Skeletal muscle cell (primary cell): Measurements from ENCODE around the gene OPA1.

Experiments used
- DNase-seq: peaks from one replicate; pipeline ENCODE4 v3.0.0-alpha.2; 2010; ENCODE audit warnings: low read depth
- H3K4me3 ChIP-seq: 2 replicates; pipeline ENCODE4 v1.5.1; 2011; ENCODE audit warnings: low read depth, mild to moderate bottlenecking, control low read depth, low read length, moderate library complexity

OPA1 gene

GRCh38 chr3:193688834-193689714 is 96.1 kb downstream of the OPA1 start:
- no peak for DNase-seq
- H3K4me3 ChIP-seq: no peak overlapping the region

GRCh38 chr3:193693774-193694173 is 100.8 kb downstream of the OPA1 start:
- H3K4me3 ChIP-seq: no peak overlapping the region
- no peak for DNase-seq

GRCh38 chr3:193701953-193702635 is 109.1 kb downstream of the OPA1 start:
- DNase-seq: no peak
- H3K4me3 ChIP-seq: no peak overlapping the region

GRCh38 chr3:193702967-193703366 is 110.0 kb downstream of the OPA1 start:
- H3K4me3 ChIP-seq: no peak overlapping the region
- peak; percentile 8 for DNase-seq

- H3K4me3 ChIP-seq: no peak overlapping the region
- no peak for DNase-seq
Observed at GRCh38 chr3:193704431-193704830, 111.4 kb downstream of the OPA1 start.

- no peak for DNase-seq
Observed at GRCh38 chr3:193708270-193708669, 115.3 kb downstream of the OPA1 start.

GRCh38 chr3:193710286-193711165 is 117.5 kb downstream of the OPA1 start:
- DNase-seq: no peak

More at GRCh38 chr3:193708270-193708669, 115.3 kb downstream of the OPA1 start:
- no peak overlapping the region for H3K4me3 ChIP-seq

GRCh38 chr3:193711166-193711485 is 118.1 kb downstream of the OPA1 start:
- DNase-seq: no peak
- H3K4me3 ChIP-seq: no peak overlapping the region

More at GRCh38 chr3:193710286-193711165, 117.5 kb downstream of the OPA1 start:
- no peak overlapping the region for H3K4me3 ChIP-seq

GRCh38 chr3:193711523-193711963 is 118.5 kb downstream of the OPA1 start:
- DNase-seq: no peak
- no peak overlapping the region for H3K4me3 ChIP-seq

GRCh38 chr3:193711964-193712598 is 119.1 kb downstream of the OPA1 start:
- no peak overlapping the region for H3K4me3 ChIP-seq
- no peak for DNase-seq

GRCh38 chr3:193712938-193713337 is 119.9 kb downstream of the OPA1 start:
- DNase-seq: no peak
- H3K4me3 ChIP-seq: no peak overlapping the region

- no peak overlapping the region for H3K4me3 ChIP-seq
Observed at GRCh38 chr3:193714523-193715137, 121.6 kb downstream of the OPA1 start.

GRCh38 chr3:193716150-193716549 is 123.1 kb downstream of the OPA1 start:
- H3K4me3 ChIP-seq: no peak overlapping the region
- no peak for DNase-seq

More at GRCh38 chr3:193714523-193715137, 121.6 kb downstream of the OPA1 start:
- DNase-seq: no peak

GRCh38 chr3:193719735-193720134 is 126.7 kb downstream of the OPA1 start:
- no peak for DNase-seq

GRCh38 chr3:193720169-193720568 is 127.2 kb downstream of the OPA1 start:
- H3K4me3 ChIP-seq: no peak overlapping the region
- DNase-seq: no peak

More at GRCh38 chr3:193719735-193720134, 126.7 kb downstream of the OPA1 start:
- H3K4me3 ChIP-seq: no peak overlapping the region

- no peak overlapping the region for H3K4me3 ChIP-seq
- no peak for DNase-seq
Observed at GRCh38 chr3:193722566-193722965, 129.6 kb downstream of the OPA1 start.

GRCh38 chr3:193727089-193727488 is 134.1 kb downstream of the OPA1 start:
- no peak overlapping the region for H3K4me3 ChIP-seq
- DNase-seq: no peak

GRCh38 chr3:193728429-193729087 is 135.6 kb downstream of the OPA1 start:
- no peak overlapping the region for H3K4me3 ChIP-seq
- DNase-seq: no peak
